HG03280 (cell line): Measurements from ENCODE around the gene ZIC4.

Source experiments
- ATAC-seq: cut with Tn5 transposase; IDR thresholded peaks from one replicate; pipeline ENCODE4 v1.9.1; 2021; ENCODE audit warnings: mild to moderate bottlenecking, moderate library complexity; ENCODE audit not compliant: unreplicated experiment

Gene ZIC4

GRCh38 chr3:147373301-147373700, 33.0 kb downstream of the ZIC4 start:
- no peak for ATAC-seq

- no peak for ATAC-seq
These were observed 33.8 kb downstream of the ZIC4 start for GRCh38 chr3:147372525-147373027.

GRCh38 chr3:147371771-147372340, 34.5 kb downstream of the ZIC4 start:
- ATAC-seq, result no peak

GRCh38 chr3:147371140-147371539, 35.2 kb downstream of the ZIC4 start:
- ATAC-seq, result no peak

GRCh38 chr3:147370349-147370748, 36.0 kb downstream of the ZIC4 start:
- ATAC-seq, result no peak

GRCh38 chr3:147369661-147370123, 36.7 kb downstream of the ZIC4 start:
- no peak for ATAC-seq

GRCh38 chr3:147369231-147369630, 37.1 kb downstream of the ZIC4 start:
- ATAC-seq, result no peak

- no peak for ATAC-seq
These were observed 37.7 kb downstream of the ZIC4 start for GRCh38 chr3:147368561-147369221.

GRCh38 chr3:147368151-147368550, 38.2 kb downstream of the ZIC4 start:
- ATAC-seq, result no peak

- ATAC-seq, result no peak
These were observed 38.7 kb downstream of the ZIC4 start for GRCh38 chr3:147367676-147368075.

GRCh38 chr3:147365196-147366115, 40.9 kb downstream of the ZIC4 start:
- no peak for ATAC-seq

GRCh38 chr3:147364771-147365170, 41.6 kb downstream of the ZIC4 start:
- no peak for ATAC-seq

GRCh38 chr3:147361454-147362420, 44.6 kb downstream of the ZIC4 start:
- ATAC-seq, result peak; percentile 57

GRCh38 chr3:147360646-147361453, 45.5 kb downstream of the ZIC4 start:
- ATAC-seq, result peak; percentile 47

- no peak for ATAC-seq
These were observed 46.3 kb downstream of the ZIC4 start for GRCh38 chr3:147360051-147360439.

- ATAC-seq, result no peak
These were observed 46.9 kb downstream of the ZIC4 start for GRCh38 chr3:147359177-147360050.

- no peak for ATAC-seq
These were observed 48.0 kb downstream of the ZIC4 start for GRCh38 chr3:147358144-147358992.
